ENCODE measurements around the gene FXYD5.
"Not testable (repeated sequence)": the region's sequence is repeated elsewhere in the genome, so short reads cannot be mapped to it uniquely, and the experiment has no call there.

The FXYD5 gene

GRCh38 chr19:35125270-35125717, 29.2 kb upstream of the FXYD5 start:
- TF ChIP-seq CTCF (IDR thresholded peaks at IDR 0.05; ENCODE audit: low read depth, low read length, missing control alignments), result no peak
- H3K4me3 ChIP-seq (replicated peaks; ENCODE audit: low read depth, low read length), result no peak overlapping the region
- no peak for DNase-seq (ENCODE audit: extremely low read depth, low read depth)

GRCh38 chr19:35125749-35126623, 28.5 kb upstream of the FXYD5 start:
- TF ChIP-seq CTCF (IDR thresholded peaks at IDR 0.05; ENCODE audit: low read depth, low read length, missing control alignments), result no peak
- H3K4me3 ChIP-seq (replicated peaks; ENCODE audit: low read depth, low read length), result no peak overlapping the region
- DNase-seq (ENCODE audit: extremely low read depth, low read depth), result no peak

DNA sequence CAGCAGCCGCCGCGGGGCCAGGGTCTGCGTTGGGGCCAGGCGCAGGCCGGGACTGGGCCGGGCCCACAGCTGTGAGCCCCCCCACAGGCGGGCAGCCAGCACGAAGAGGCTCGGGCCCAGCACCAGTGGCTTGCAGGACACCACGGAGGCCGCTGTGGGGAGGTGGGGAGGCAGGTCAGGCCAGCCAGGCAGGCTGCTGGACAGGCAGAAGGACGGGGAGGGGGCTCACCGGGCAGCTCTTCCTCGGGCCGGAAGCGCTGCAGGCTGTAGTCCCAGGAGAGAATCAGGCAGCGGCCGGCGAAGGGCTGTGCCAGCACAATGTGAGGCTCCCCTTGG, 27.9 kb upstream of the FXYD5 start:
- no peak for TF ChIP-seq CTCF (IDR thresholded peaks at IDR 0.05; ENCODE audit: low read depth, low read length, missing control alignments)
- H3K4me3 ChIP-seq (replicated peaks; ENCODE audit: low read depth, low read length), result no peak overlapping the region
- no peak for DNase-seq (ENCODE audit: extremely low read depth, low read depth)

DNA sequence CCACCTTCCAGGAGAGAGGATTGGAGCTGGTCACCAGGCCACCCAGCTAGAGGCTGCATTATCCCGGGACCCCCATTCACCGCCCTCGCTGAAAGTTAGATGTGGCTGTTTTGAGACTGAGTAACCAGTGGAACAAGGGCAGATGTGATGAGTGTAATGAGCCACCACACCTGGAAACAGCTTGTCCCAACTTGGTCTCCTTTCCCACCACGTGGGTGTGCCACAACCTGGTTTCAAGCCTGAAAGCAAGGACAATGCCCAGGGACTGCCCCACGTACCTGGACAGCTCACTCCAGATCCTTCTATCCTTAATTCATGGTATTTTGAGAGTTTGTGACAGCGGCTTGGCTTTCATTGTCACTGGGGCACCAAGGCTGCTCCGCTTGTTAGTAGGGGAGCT, 26.7 kb upstream of the FXYD5 start:
- no peak for DNase-seq (ENCODE audit: extremely low read depth, low read depth)
- no peak overlapping the region for H3K4me3 ChIP-seq (replicated peaks; ENCODE audit: low read depth, low read length)
- no peak for TF ChIP-seq CTCF (IDR thresholded peaks at IDR 0.05; ENCODE audit: low read depth, low read length, missing control alignments)

GRCh38 chr19:35128398-35129057, 26.0 kb upstream of the FXYD5 start:
- H3K4me3 ChIP-seq (replicated peaks; ENCODE audit: low read depth, low read length), result no peak overlapping the region
- DNase-seq (ENCODE audit: extremely low read depth, low read depth), result no peak
- no peak for TF ChIP-seq CTCF (IDR thresholded peaks at IDR 0.05; ENCODE audit: low read depth, low read length, missing control alignments)

GRCh38 chr19:35129724-35130274, 24.7 kb upstream of the FXYD5 start:
- not testable (repeated sequence) for DNase-seq (ENCODE audit: extremely low read depth, low read depth); H3K4me3 ChIP-seq (replicated peaks; ENCODE audit: low read depth, low read length)
